Measurements from ENCODE around the gene CBR1. TPM values are rescaled to one million over a fixed set of nuclear protein-coding genes. Genes with fewer than 3 reads are reported as not detected.
A peak's percentile ranks its signal among the peaks of the same experiment; 100 is the strongest.

The CBR1 gene
- total and polyA plus RNA-seq, 9 of the 15 experiments (the other 6 are each of a cell fraction or from before 2014, with no cell fraction given), result 2.5 to 33.8 (median 15.1) TPM

DNA sequence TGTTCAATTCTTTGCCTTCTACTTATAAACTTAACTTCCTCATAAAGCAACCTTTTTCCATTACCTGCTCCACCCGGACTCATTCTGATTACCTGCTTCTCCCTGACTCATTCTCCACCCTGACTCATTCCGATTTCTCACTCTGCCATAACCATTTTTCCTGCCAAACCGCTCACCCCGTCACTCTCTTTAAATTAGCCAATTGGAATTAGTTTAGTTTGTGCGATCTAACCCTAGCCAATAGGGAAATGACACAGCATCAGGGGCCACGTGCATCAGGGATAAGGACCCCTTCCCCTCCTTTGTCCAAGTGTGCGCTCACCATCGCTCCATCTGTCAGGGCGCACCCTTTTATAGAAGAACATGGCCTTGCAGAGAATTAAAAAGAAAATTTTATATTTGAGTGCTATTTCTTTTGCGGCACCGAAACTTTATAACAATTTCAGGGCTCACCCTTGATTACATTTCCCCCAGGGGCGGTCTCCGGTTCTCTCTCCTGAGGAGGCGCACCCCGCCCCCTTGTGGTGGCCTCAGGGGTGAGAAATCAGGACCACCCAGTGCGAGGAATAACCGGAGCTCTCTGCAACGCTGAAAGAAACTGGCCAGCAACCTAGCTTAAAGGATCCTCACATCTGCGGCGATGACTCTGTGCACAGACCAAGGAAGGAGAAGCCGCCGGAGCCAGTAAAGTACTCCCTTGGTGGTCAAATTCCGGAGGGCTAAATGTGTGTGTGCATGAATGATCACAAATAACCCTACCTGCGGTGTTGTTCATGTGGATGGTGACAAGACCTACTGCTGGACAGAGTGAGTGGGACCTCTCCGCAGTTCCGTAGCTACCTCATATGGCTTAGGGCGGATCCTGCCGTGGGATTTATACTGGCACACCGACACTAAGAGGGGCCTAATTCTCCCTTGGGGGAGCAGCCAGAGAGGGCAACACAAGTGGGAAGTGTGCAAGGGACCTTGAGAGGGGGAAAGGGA is 34.8 kb downstream of the CBR1 start (continued):
- TF ChIP-seq, protein P1, sequence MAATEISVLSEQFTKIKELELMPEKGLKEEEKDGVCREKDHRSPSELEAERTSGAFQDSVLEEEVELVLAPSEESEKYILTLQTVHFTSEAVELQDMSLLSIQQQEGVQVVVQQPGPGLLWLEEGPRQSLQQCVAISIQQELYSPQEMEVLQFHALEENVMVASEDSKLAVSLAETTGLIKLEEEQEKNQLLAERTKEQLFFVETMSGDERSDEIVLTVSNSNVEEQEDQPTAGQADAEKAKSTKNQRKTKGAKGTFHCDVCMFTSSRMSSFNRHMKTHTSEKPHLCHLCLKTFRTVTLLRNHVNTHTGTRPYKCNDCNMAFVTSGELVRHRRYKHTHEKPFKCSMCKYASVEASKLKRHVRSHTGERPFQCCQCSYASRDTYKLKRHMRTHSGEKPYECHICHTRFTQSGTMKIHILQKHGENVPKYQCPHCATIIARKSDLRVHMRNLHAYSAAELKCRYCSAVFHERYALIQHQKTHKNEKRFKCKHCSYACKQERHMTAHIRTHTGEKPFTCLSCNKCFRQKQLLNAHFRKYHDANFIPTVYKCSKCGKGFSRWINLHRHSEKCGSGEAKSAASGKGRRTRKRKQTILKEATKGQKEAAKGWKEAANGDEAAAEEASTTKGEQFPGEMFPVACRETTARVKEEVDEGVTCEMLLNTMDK (IDR thresholded peaks at IDR 0.05; ENCODE audit: borderline replicate concordance, insufficient read depth, low read depth, low read length, poor library complexity, severe bottlenecking), result peak; percentile 78
- 0 out of 2 replicates have a peak, but pooled peaks have one; percentile 38 for TF ChIP-seq ZBTB33 (CRISPR knock-in tag; IDR thresholded peaks at IDR 0.05)
- no peak for TF ChIP-seq REST (IDR thresholded peaks at IDR 0.05; ENCODE audit: borderline replicate concordance)
- TF ChIP-seq REST (CRISPR knock-in tag; IDR thresholded peaks at IDR 0.05; ENCODE audit: low read depth), result no peak
- peak; percentile 82; the same call in 1 of the 2 replicates for TF ChIP-seq ZBTB7A (IDR thresholded peaks at IDR 0.05; ENCODE audit: borderline replicate concordance, control insufficient read depth, low read depth, low read length)
- peak in 1 of 2 experiments; percentile 62; a peak in 2 of 4 replicates for TF ChIP-seq RAD21 (CRISPR knock-in tag; conservative IDR thresholded peaks at IDR 0.05 in 1 of 2, IDR thresholded peaks at IDR 0.05 in 1 of 2)

Measured in K562 (cell line).